ENCODE measurements around the gene AGPAT3. TPM values are rescaled to one million over a fixed set of nuclear protein-coding genes. Genes with fewer than 3 reads are reported as not detected.

Gene AGPAT3
- total RNA-seq, 1 donor from 2014 or later: 45.4 TPM

GRCh38 chr21:43876605-43877004 is 11.6 kb downstream of the AGPAT3 start:
- no peak overlapping the region for H3K27ac Mint-ChIP-seq (ENCODE audit: unreplicated experiment)
- H3K36me3 Mint-ChIP-seq (ENCODE audit: low read depth): peaks cover 7% of the 10 kb centered on the region
- peak; percentile 6 for DNase-seq (ENCODE audit: low spot score)
- H3K9me3 Mint-ChIP-seq (ENCODE audit: low read depth): peaks cover 3% of the 10 kb centered on the region
- no peaks in the 10 kb centered on the region for H3K27me3 Mint-ChIP-seq (ENCODE audit: low read depth)
- H3K4me3 Mint-ChIP-seq (ENCODE audit: unreplicated experiment): no peak overlapping the region
- peaks cover 27% of the 10 kb centered on the region for H3K4me1 Mint-ChIP-seq (ENCODE audit: low read depth)
- TF ChIP-seq CTCF (IDR thresholded peaks at IDR 0.05): no peak

GRCh38 chr21:43877936-43878575 is 13.0 kb downstream of the AGPAT3 start:
- Mint-ChIP-seq H3K4me1 (ENCODE audit: low read depth) (peaks cover 27% of the 10 kb centered on the region), H3K4me3 (ENCODE audit: unreplicated experiment) (no peak overlapping the region), H3K27me3 (ENCODE audit: low read depth) (no peaks in the 10 kb centered on the region), H3K27ac (ENCODE audit: unreplicated experiment) (no peak overlapping the region), H3K36me3 (ENCODE audit: low read depth) (peaks cover 5% of the 10 kb centered on the region), H3K9me3 (ENCODE audit: low read depth) (peaks cover 3% of the 10 kb centered on the region)
- no peak for TF ChIP-seq CTCF (IDR thresholded peaks at IDR 0.05)
- DNase-seq (ENCODE audit: low spot score): peak; percentile 72

- no peak for TF ChIP-seq CTCF (IDR thresholded peaks at IDR 0.05)
- no peaks in the 10 kb centered on the region for H3K27me3 Mint-ChIP-seq (ENCODE audit: low read depth)
- no peak overlapping the region for H3K27ac Mint-ChIP-seq (ENCODE audit: unreplicated experiment)
- H3K36me3 Mint-ChIP-seq (ENCODE audit: low read depth): peaks cover 5% of the 10 kb centered on the region
- H3K4me3 Mint-ChIP-seq (ENCODE audit: unreplicated experiment): no peak overlapping the region
- peak; percentile 68 for DNase-seq (ENCODE audit: low spot score)
- peaks cover 3% of the 10 kb centered on the region for H3K9me3 Mint-ChIP-seq (ENCODE audit: low read depth)
- peaks cover 21% of the 10 kb centered on the region for H3K4me1 Mint-ChIP-seq (ENCODE audit: low read depth)
Observed at GRCh38 chr21:43879348-43880110, 14.5 kb downstream of the AGPAT3 start.

GRCh38 chr21:43880111-43880985 is 15.3 kb downstream of the AGPAT3 start:
- Mint-ChIP-seq H3K4me3 (ENCODE audit: unreplicated experiment) (no peak overlapping the region), H3K36me3 (ENCODE audit: low read depth) (peaks cover 5% of the 10 kb centered on the region), H3K27me3 (ENCODE audit: low read depth) (no peaks in the 10 kb centered on the region), H3K4me1 (ENCODE audit: low read depth) (peaks cover 24% of the 10 kb centered on the region), H3K9me3 (ENCODE audit: low read depth) (peaks cover 1% of the 10 kb centered on the region), H3K27ac (ENCODE audit: unreplicated experiment) (peak overlapping the region; percentile 3)
- TF ChIP-seq CTCF (IDR thresholded peaks at IDR 0.05): no peak
- peak; percentile 13 for DNase-seq (ENCODE audit: low spot score)

- Mint-ChIP-seq H3K36me3 (ENCODE audit: low read depth) (peaks cover 5% of the 10 kb centered on the region), H3K9me3 (ENCODE audit: low read depth) (no peaks in the 10 kb centered on the region), H3K27ac (ENCODE audit: unreplicated experiment) (no peak overlapping the region), H3K27me3 (ENCODE audit: low read depth) (no peaks in the 10 kb centered on the region), H3K4me1 (ENCODE audit: low read depth) (peaks cover 24% of the 10 kb centered on the region), H3K4me3 (ENCODE audit: unreplicated experiment) (no peak overlapping the region)
- no peak for DNase-seq (ENCODE audit: low spot score)
- TF ChIP-seq CTCF (IDR thresholded peaks at IDR 0.05): no peak
Observed at GRCh38 chr21:43881283-43881682, 16.3 kb downstream of the AGPAT3 start.
